K562 (cell line): ENCODE results near the gene NLRP6. TPM values are rescaled to one million over a fixed set of nuclear protein-coding genes. Genes with fewer than 3 reads are reported as not detected.

Experiments used
- CBX1 ChIP-seq: sonication (generic); IDR thresholded peaks from 2 replicates; pipeline ENCODE4 v1.6.1; 2016; ENCODE audit warnings: antibody characterized with exemption, low read depth, mild to moderate bottlenecking
- FOSL1 ChIP-seq: fragments of 200-800 bp; sonication (Bioruptor generic); conservative IDR thresholded peaks from 2 replicates; pipeline ENCODE4 v1.6.1; 2016; ENCODE audit warnings: missing genetic modification characterization, missing compliant biosample characterization
- RB1 ChIP-seq: fragments of 450-650 bp; IDR thresholded peaks from 2 replicates; pipeline ENCODE4 v1.6.1; 2017; ENCODE audit warnings: low read depth, mild to moderate bottlenecking
- RBFOX2 ChIP-seq: fragments of 200-400 bp; formaldehyde crosslinking; IDR thresholded peaks from 2 replicates; pipeline ENCODE4 v1.6.1; 2017; ENCODE audit warnings: low read depth, mild to moderate bottlenecking, low read length, moderate library complexity
- SMARCC2 ChIP-seq: fragments of 450-650 bp; IDR thresholded peaks from 2 replicates; pipeline ENCODE4 v1.6.1; 2017; ENCODE audit warnings: antibody characterized with exemption, moderate library complexity, mild to moderate bottlenecking, low read depth
- ZFX ChIP-seq: sonication (generic); formaldehyde crosslinking; IDR thresholded peaks from 2 replicates; pipeline ENCODE4 v1.8.0; 2022; ENCODE audit warnings: mild to moderate bottlenecking, missing genetic modification reagents, moderate library complexity
- ZNF324 ChIP-seq: fragments of 250-450 bp; sonication (Bioruptor Pico); IDR thresholded peaks from 2 replicates; pipeline ENCODE4 v1.4.0; 2020; ENCODE audit warnings: mild to moderate bottlenecking
- polyA plus RNA-seq, 8 experiments: library from polyadenylated mRNA; depleted of rRNA in 4 of 8; stranded (reverse) in 5 of 8; unstranded in 3 of 8; fragments of >200 nt; fragmentation: Nextera tagmentation in 2 of 8; fragmentation: Illumina TruSeq in 1 of 8; extraction: Ambion mirVana in 2 of 8; extraction: Trizol in 1 of 8; gene quantifications; 2 replicates each; pipeline versions ENCODE4 v1.2.1 to v1.2.3, GENCODE V29; 2011 to 2014; ENCODE audit warnings: inconsistent platforms in 1 of 8, missing spikeins in 1 of 8
- total RNA-seq, 7 experiments: library from RNA; depleted of rRNA in 6 of 7; stranded (reverse); fragments of >200 nt in 6 of 7; fragmentation: Illumina TruSeq in 2 of 7; extraction: Trizol in 2 of 7; gene quantifications; 2 replicates each; pipeline versions ENCODE4 v1.2.1 to v1.2.3, GENCODE V29; 2011 to 2021; ENCODE audit warnings: low replicate concordance in 1 of 7
- TF ChIP-seq, protein P1 (sequence below), 2 experiments: fragments of 450-650 bp; IDR thresholded peaks; 2 replicates each; pipeline ENCODE4 v1.6.1; 2018; ENCODE audit warnings: mild to moderate bottlenecking in 2 of 2, low read depth in 1 of 2; ENCODE audit not compliant: partially characterized antibody in 2 of 2
- TF ChIP-seq, protein P2 (sequence below): sonication (generic); formaldehyde crosslinking; IDR thresholded peaks from 2 replicates; pipeline ENCODE4 v1.8.1; 2023; ENCODE audit warnings: mild to moderate bottlenecking, missing genetic modification reagents, moderate library complexity
- TF ChIP-seq, protein P3 (sequence below): fragments of 250-450 bp; sonication (Bioruptor Pico); IDR thresholded peaks from 2 replicates; pipeline ENCODE4 v1.4.0; 2020

Gene NLRP6
- total and polyA plus RNA-seq, 9 of the 15 experiments (the other 6 are each of a cell fraction or from before 2014, with no cell fraction given), result 0.03 to 0.18 (median 0.15) TPM; not detected in 5

DNA sequence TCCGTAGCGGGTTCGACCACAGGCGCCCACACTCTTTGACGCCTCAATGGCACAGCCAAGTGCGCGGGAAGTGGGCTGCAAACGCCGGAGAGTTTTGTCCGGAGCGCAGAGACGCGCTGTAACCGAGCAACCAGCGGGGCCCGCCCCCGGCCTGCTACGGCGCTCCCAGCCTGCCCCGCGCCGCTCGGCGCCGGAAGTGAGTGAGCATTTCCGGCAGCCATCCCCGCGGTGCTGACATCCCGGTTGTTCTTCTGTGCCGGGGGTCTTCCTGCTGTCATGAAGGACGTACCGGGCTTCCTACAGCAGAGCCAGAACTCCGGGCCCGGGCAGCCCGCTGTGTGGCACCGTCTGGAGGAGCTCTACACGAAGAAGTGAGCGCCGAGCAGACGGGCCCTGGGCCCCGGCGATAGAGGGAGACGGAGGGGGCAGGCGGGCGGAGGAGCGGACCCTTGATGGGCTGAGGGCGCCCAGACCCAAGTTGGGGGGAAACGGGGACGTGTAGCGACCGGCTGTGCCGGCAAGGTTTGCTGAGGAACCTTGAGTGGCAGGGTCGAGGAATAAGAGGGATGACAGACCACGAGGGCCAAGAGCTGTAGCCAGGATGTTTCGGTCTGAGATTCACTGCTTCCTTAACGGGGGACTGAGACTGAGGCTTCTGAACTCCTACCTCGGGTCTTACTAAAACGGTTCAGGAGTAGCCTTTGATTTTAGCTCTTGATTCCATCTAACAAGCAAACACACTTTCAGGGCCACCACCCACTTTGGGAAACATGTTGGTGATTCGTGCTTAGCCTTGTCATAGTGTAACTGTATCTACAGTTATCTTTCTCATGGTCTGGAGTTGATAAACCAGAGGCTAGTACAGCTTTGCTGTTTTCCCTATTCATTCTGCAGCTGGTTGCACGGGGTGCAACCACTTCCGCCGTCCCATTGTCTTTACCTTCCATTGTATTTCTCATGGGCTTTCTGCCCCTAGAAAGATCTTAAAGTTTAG, 41.1 kb upstream of the NLRP6 start, which contains the start of gene PSMD13 (continued):
- TF ChIP-seq, protein P1, sequence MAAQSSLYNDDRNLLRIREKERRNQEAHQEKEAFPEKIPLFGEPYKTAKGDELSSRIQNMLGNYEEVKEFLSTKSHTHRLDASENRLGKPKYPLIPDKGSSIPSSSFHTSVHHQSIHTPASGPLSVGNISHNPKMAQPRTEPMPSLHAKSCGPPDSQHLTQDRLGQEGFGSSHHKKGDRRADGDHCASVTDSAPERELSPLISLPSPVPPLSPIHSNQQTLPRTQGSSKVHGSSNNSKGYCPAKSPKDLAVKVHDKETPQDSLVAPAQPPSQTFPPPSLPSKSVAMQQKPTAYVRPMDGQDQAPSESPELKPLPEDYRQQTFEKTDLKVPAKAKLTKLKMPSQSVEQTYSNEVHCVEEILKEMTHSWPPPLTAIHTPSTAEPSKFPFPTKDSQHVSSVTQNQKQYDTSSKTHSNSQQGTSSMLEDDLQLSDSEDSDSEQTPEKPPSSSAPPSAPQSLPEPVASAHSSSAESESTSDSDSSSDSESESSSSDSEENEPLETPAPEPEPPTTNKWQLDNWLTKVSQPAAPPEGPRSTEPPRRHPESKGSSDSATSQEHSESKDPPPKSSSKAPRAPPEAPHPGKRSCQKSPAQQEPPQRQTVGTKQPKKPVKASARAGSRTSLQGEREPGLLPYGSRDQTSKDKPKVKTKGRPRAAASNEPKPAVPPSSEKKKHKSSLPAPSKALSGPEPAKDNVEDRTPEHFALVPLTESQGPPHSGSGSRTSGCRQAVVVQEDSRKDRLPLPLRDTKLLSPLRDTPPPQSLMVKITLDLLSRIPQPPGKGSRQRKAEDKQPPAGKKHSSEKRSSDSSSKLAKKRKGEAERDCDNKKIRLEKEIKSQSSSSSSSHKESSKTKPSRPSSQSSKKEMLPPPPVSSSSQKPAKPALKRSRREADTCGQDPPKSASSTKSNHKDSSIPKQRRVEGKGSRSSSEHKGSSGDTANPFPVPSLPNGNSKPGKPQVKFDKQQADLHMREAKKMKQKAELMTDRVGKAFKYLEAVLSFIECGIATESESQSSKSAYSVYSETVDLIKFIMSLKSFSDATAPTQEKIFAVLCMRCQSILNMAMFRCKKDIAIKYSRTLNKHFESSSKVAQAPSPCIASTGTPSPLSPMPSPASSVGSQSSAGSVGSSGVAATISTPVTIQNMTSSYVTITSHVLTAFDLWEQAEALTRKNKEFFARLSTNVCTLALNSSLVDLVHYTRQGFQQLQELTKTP (IDR thresholded peaks at IDR 0.05; ENCODE audit: low read depth in 1 of 2, partially characterized antibody in 2 of 2), result peak; percentile 73 to 78
- TF ChIP-seq SMARCC2 (peak; percentile 40; the same call in 1 of the 2 replicates), FOSL1 (peak; percentile 11; the same call in 1 of the 2 replicates), CBX1 (peak; percentile 30; the same call in 1 of the 2 replicates), RB1 (0 out of 2 replicates have a peak, but pooled peaks have one; percentile 22), RBFOX2 (peak; percentile 93), ZFX (CRISPR knock-in tag) (peak; percentile 52), ZNF324 (no peak)
- TF ChIP-seq, protein P2, sequence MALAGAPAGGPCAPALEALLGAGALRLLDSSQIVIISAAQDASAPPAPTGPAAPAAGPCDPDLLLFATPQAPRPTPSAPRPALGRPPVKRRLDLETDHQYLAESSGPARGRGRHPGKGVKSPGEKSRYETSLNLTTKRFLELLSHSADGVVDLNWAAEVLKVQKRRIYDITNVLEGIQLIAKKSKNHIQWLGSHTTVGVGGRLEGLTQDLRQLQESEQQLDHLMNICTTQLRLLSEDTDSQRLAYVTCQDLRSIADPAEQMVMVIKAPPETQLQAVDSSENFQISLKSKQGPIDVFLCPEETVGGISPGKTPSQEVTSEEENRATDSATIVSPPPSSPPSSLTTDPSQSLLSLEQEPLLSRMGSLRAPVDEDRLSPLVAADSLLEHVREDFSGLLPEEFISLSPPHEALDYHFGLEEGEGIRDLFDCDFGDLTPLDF (CRISPR knock-in tag), result peak; percentile 57; the same call in 1 of the 2 replicates
- TF ChIP-seq, protein P3, sequence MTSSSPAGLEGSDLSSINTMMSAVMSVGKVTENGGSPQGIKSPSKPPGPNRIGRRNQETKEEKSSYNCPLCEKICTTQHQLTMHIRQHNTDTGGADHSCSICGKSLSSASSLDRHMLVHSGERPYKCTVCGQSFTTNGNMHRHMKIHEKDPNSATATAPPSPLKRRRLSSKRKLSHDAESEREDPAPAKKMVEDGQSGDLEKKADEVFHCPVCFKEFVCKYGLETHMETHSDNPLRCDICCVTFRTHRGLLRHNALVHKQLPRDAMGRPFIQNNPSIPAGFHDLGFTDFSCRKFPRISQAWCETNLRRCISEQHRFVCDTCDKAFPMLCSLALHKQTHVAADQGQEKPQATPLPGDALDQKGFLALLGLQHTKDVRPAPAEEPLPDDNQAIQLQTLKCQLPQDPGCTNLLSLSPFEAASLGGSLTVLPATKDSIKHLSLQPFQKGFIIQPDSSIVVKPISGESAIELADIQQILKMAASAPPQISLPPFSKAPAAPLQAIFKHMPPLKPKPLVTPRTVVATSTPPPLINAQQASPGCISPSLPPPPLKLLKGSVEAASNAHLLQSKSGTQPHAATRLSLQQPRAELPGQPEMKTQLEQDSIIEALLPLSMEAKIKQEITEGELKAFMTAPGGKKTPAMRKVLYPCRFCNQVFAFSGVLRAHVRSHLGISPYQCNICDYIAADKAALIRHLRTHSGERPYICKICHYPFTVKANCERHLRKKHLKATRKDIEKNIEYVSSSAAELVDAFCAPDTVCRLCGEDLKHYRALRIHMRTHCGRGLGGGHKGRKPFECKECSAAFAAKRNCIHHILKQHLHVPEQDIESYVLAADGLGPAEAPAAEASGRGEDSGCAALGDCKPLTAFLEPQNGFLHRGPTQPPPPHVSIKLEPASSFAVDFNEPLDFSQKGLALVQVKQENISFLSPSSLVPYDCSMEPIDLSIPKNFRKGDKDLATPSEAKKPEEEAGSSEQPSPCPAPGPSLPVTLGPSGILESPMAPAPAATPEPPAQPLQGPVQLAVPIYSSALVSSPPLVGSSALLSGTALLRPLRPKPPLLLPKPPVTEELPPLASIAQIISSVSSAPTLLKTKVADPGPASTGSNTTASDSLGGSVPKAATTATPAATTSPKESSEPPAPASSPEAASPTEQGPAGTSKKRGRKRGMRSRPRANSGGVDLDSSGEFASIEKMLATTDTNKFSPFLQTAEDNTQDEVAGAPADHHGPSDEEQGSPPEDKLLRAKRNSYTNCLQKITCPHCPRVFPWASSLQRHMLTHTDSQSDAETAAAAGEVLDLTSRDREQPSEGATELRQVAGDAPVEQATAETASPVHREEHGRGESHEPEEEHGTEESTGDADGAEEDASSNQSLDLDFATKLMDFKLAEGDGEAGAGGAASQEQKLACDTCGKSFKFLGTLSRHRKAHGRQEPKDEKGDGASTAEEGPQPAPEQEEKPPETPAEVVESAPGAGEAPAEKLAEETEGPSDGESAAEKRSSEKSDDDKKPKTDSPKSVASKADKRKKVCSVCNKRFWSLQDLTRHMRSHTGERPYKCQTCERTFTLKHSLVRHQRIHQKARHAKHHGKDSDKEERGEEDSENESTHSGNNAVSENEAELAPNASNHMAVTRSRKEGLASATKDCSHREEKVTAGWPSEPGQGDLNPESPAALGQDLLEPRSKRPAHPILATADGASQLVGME (CRISPR knock-in tag), result no peak
